Stimulated activated CD4-positive, alpha-beta T cell treated with anti-CD3 and anti-CD28 coated beads, TNF-alpha, amount 100 ng/mL, for 4 hours (primary cell): ENCODE results near the gene VDR.
A peak's percentile ranks its signal among the peaks of the same experiment; 100 is the strongest.

Source experiments
- DNase-seq, 3 experiments: peaks; one replicate each; pipeline ENCODE4 v3.0.0-alpha.2; 2020; ENCODE audit warnings: low read depth in 3 of 3

The VDR gene

GRCh38 chr12:47894068-47894467 lies 10.7 kb downstream of the VDR start:
- DNase-seq = no peak

GRCh38 chr12:47892819-47893218 lies 12.0 kb downstream of the VDR start:
- no peak for DNase-seq

GRCh38 chr12:47891356-47891755 lies 13.4 kb downstream of the VDR start:
- DNase-seq = no peak

DNA sequence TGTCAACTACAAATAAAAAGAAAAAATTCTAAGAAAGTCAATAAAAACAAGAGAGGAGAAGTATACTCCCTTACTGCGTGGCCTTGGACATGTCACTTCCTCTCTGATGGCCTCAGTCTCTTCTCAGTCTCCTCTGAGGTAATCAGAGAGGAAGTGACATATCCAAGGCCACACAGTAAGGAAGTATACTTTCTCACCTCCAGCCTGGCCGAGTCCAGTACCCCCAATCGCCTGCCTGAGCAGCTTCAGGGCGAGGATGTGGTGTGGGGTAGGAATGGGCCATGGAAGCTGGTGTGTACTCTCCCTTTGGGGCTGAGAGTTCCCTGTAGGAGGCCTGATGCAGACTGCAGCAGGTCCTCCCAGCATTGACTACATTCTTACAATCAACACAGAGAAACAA lies 15.8 kb downstream of the VDR start:
- no peak for DNase-seq

DNA sequence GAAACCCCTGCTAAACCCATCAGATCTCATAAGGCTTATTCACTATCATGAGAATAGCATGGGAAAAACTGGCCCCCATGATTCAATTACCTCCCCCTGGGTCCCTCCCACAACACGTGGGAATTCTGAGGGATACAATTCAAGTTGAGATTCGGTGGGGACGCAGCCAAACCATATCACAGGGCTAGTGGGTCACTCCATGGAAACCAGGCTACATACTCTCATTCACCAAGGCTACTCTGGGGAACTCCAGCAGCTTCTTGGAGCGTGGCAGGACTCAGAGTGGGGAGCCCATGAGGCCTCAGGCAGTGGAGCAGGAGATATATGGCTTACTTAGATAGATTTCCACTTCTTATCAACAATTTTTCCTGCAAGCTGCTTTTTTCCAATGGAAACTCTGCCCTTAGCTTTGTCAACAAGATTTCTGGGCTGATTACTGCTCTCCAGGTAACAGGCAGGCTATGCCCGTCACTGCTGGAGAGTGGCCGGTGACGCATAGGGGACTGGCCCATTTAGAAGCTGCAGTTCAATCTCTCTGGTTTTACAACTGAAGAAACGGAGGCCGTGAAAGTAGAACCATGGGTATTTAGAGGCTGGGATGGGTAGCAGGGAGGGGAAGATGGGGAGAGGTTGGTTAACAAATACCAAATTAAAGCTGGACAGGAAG lies 16.5 kb downstream of the VDR start:
- DNase-seq = no peak

DNA sequence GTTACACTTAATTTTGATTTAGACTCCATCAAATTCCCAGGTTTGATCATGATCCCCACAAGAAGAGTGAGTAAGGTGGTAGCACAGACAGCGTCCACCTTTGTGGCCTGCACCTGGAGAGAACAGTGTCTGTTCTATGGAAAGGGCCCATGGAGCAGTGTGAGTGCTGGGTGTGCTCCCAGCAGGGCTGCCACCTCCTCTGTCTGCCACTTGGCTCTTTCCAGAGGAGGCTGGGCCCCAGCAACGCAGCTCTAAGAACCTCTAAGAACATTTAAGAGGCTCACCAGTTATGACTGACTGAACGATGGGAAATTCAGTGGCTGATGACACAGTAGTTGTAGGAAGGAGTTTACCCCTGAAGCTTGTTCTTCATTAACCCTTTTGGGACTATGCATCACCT lies 17.3 kb downstream of the VDR start:
- no peak for DNase-seq

GRCh38 chr12:47886510-47887240 lies 18.1 kb downstream of the VDR start:
- no peak for DNase-seq

GRCh38 chr12:47885566-47885965 lies 19.2 kb downstream of the VDR start:
- no peak for DNase-seq

GRCh38 chr12:47885012-47885501 lies 19.7 kb downstream of the VDR start:
- peak; percentile 32 to 49 (median 48) for DNase-seq

GRCh38 chr12:47884501-47884900 lies 20.3 kb downstream of the VDR start:
- no peak for DNase-seq

DNA sequence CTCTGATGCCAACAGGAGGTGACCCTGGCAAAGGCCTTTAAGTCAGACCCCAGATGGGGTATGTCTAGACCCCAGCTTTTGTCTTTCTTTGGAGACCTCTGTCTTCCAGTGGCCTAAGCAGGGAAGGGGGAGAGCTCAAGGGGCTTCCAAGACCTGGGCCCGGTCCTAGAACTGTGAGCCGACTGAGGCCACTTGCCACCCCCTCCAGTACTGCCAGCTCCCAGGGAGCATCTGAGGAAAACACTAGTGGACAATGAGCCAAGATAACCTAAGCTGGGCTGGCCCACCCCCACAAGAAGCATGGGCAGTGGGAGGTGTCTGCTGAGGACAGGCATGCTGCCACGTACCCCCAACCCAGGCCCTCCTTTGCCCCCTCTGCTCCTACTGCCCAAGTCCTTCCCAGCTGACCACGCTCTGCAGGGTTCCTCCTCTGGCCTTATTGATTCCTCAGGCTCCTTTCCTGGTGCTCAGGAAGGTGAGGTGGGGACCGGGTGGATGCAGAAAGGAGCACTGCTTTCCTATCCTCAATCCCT lies 21.1 kb downstream of the VDR start:
- DNase-seq = no peak

DNA sequence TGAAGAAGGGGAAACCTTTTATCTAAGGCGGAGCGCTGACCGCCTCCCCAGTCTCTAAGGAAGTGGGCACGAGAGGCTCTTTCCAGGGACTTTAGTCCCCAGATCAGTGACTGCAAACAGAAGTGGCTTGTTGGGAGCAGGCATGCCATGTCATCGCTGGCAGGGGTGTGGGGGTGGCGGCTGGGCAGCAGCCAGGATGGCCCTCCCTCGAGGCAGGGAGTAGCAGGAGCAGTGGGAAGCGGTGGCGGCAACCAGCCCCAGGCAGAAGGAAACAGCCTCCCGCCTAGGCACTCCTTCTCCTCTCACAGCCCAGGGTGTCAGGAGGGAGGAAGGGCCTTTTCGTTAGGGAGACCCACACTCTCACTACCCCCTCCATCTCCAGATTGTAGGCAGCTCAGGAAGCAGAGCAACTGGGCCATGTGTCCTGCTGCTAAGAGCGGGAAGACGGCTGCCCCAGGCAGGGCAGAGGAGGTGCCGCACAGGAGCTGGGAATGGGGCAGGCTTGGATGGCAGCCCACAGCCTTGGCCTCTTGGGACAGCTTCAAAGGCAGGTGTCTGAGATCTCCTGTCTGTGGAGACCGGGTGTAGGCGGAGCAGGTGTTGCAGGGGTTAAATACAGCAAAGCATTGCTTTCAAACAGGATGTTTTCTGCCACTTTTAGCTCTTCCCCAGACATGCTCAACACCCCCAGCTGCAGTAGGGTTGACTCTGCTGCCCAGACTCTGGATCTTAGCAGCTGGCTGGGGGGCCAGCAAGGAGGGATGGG lies 21.8 kb downstream of the VDR start:
- DNase-seq = no peak

DNA sequence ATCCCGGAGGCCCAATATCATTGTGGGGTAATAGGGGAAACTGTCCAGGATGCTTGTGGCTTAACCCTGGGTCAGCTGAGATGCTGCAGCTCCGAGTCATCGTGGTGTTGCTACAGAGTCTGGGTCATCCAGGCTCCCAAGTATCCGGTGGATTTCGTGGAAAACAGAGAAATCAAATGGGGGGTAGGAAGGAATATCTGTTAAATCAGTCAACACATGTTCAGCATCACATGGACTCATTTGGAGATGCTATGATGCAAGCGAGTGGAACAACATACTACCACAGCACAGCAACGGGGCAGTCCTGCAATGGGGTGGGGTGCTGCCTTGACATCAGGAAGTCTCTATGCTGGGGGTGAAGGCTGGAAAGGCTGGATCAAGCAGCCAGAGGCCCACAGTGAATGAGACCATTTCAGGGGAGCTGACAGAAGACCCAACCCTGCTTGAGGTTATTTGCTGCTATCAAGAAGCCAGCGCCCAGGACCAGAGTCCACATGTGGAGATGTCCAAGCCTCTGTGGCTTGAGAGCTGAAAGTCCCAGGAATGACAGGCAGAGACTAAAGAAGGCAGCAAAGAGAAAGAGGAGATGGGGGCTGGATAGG lies 22.9 kb downstream of the VDR start:
- no peak for DNase-seq

DNA sequence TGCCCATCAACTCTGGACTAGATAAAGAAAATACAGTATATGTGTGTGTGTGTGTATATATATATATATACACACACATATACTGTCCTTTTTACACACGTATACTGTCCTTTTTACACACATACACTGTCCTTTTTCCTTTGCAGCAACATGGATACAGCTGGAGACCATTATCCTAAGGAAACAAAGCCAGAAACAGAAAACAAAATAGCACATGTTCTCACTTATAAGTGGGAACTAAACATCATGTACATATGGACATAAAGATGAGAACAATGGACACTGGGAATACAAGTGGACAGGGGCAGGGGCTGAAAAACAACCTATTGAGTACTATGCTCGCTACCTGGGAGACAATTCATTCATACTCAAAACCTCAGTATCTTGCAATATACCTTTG lies 23.7 kb downstream of the VDR start:
- no peak for DNase-seq

- DNase-seq = no peak
Observed at GRCh38 chr12:47878918-47879481, 25.8 kb downstream of the VDR start.

GRCh38 chr12:47878293-47878917 lies 26.4 kb downstream of the VDR start:
- no peak for DNase-seq

GRCh38 chr12:47877081-47877480 lies 27.7 kb downstream of the VDR start:
- DNase-seq = no peak

- no peak for DNase-seq
Observed at GRCh38 chr12:47876440-47876960, 28.3 kb downstream of the VDR start.

GRCh38 chr12:47875746-47876439 lies 28.9 kb downstream of the VDR start:
- DNase-seq = no peak

GRCh38 chr12:47874316-47874715 lies 30.5 kb downstream of the VDR start:
- DNase-seq = no peak
